Mesenchymal stem cell (in vitro differentiated cells and primary cell): ENCODE results near the gene ATG101.

ENCODE experiments used
- DNase-seq: peaks from one replicate; pipeline ENCODE4 v3.0.0-alpha.2; 2013
- H2AFZ ChIP-seq: one replicate; pipeline ENCODE4 v1.6.1; 2013; ENCODE audit warnings: low read depth, mild to moderate bottlenecking, control low read depth, inconsistent platforms, low read length, moderate library complexity
- H2AK5ac ChIP-seq: 2 replicates; pipeline ENCODE4 v1.6.1; 2013; ENCODE audit warnings: low read length, moderate library complexity, mild to moderate bottlenecking, inconsistent platforms; ENCODE audit not compliant: severe bottlenecking
- H2BK120ac ChIP-seq: one replicate; pipeline ENCODE4 v1.6.1; 2013; ENCODE audit warnings: low read depth, mild to moderate bottlenecking, inconsistent platforms, low read length, moderate library complexity
- H2BK12ac ChIP-seq, 2 experiments: one replicate each; pipeline ENCODE4 v1.6.1; 2013; ENCODE audit warnings: inconsistent platforms in 2 of 2, low read length in 2 of 2, mild to moderate bottlenecking in 2 of 2, moderate library complexity in 2 of 2, control low read depth in 1 of 2
- H2BK15ac ChIP-seq: one replicate; pipeline ENCODE4 v1.6.1; 2013; ENCODE audit warnings: mild to moderate bottlenecking, low read depth, inconsistent platforms; ENCODE audit not compliant: poor library complexity, severe bottlenecking
- H2BK5ac ChIP-seq: 2 replicates; pipeline ENCODE4 v1.6.1; 2013; ENCODE audit warnings: low read depth, mild to moderate bottlenecking, low read length, control low read depth, inconsistent platforms; ENCODE audit not compliant: poor library complexity, severe bottlenecking
- H3K14ac ChIP-seq, 2 experiments: one replicate each; pipeline ENCODE4 v1.6.1; 2013; ENCODE audit warnings: inconsistent platforms in 2 of 2, low read length in 2 of 2, control low read depth in 1 of 2, mild to moderate bottlenecking in 1 of 2, moderate library complexity in 1 of 2
- H3K18ac ChIP-seq, 2 experiments: one replicate each; pipeline ENCODE4 v1.6.1; 2013; ENCODE audit warnings: inconsistent platforms in 2 of 2, low read length in 2 of 2, control low read depth in 1 of 2, low read depth in 1 of 2, mild to moderate bottlenecking in 1 of 2
- H3K23ac ChIP-seq, 2 experiments: one replicate each; pipeline ENCODE4 v1.6.1; 2013; ENCODE audit warnings: inconsistent platforms in 2 of 2, low read length in 2 of 2, mild to moderate bottlenecking in 2 of 2, moderate library complexity in 2 of 2, control low read depth in 1 of 2
- H3K27ac ChIP-seq: 2 replicates; pipeline ENCODE4 v1.5.1; 2013; ENCODE audit warnings: mild to moderate bottlenecking, moderate library complexity, low read length, control low read depth, inconsistent platforms; ENCODE audit not compliant: poor library complexity, severe bottlenecking
- H3K27me3 ChIP-seq, 2 experiments: 2 replicates each; pipeline versions ENCODE4 v1.6.1 to v1.7.0; 2013; ENCODE audit warnings: low read length in 2 of 2, mild to moderate bottlenecking in 2 of 2, moderate library complexity in 2 of 2, control low read depth in 1 of 2, inconsistent platforms in 1 of 2; ENCODE audit not compliant: control insufficient read depth in 1 of 2, insufficient read depth in 1 of 2
- H3K36me3 ChIP-seq, 2 experiments: 2 replicates each; pipeline versions ENCODE4 v1.6.1 to v1.7.0; 2013; ENCODE audit warnings: low read length in 2 of 2, control low read depth in 1 of 2, inconsistent platforms in 1 of 2, low read depth in 1 of 2, mild to moderate bottlenecking in 1 of 2; ENCODE audit not compliant: insufficient read depth in 2 of 2, control insufficient read depth in 1 of 2
- H3K4ac ChIP-seq, 2 experiments: one replicate each; pipeline ENCODE4 v1.6.1; 2013; ENCODE audit warnings: inconsistent platforms in 2 of 2, low read length in 2 of 2, mild to moderate bottlenecking in 2 of 2, moderate library complexity in 2 of 2, control low read depth in 1 of 2, low read depth in 1 of 2
- H3K4me1 ChIP-seq: 2 replicates; pipeline ENCODE4 v1.6.1; 2013; ENCODE audit warnings: low read depth, low read length, control low read depth; ENCODE audit not compliant: control insufficient read depth, insufficient read depth
- H3K4me2 ChIP-seq: 2 replicates; pipeline ENCODE4 v1.6.1; 2013; ENCODE audit warnings: low read length, mild to moderate bottlenecking, inconsistent platforms; ENCODE audit not compliant: poor library complexity, severe bottlenecking
- H3K4me3 ChIP-seq, 2 experiments: 2 replicates each; pipeline versions ENCODE4 v1.5.1 to v1.7.0; 2013; ENCODE audit warnings: low read length in 2 of 2, mild to moderate bottlenecking in 2 of 2, control low read depth in 1 of 2, low read depth in 1 of 2; ENCODE audit not compliant: insufficient read depth in 1 of 2
- H3K79me1 ChIP-seq: replicated peaks from 2 replicates; pipeline ENCODE4 v1.6.1; 2013; ENCODE audit warnings: mild to moderate bottlenecking, control low read depth, low read length, inconsistent platforms; ENCODE audit not compliant: poor library complexity, severe bottlenecking
- H3K9ac ChIP-seq: 2 replicates; pipeline ENCODE4 v1.7.0; 2013; ENCODE audit warnings: mild to moderate bottlenecking, low read length, moderate library complexity
- H3K9me3 ChIP-seq: 2 replicates; pipeline ENCODE4 v1.7.0; 2013; ENCODE audit warnings: mild to moderate bottlenecking, low read length; ENCODE audit not compliant: control insufficient read depth
- H4K8ac ChIP-seq: one replicate; pipeline ENCODE4 v1.6.1; 2013; ENCODE audit warnings: inconsistent platforms, mild to moderate bottlenecking, low read length, moderate library complexity
- H4K91ac ChIP-seq: one replicate; pipeline ENCODE4 v1.6.1; 2013; ENCODE audit warnings: mild to moderate bottlenecking, low read length, inconsistent platforms
- WGBS: methylation state at CpG from one replicate; pipeline ENCODE4 v1.1.7; 2013; ENCODE audit warnings: mixed read lengths; 5-methylcytosine and 5-hydroxymethylcytosine counted together

Gene ATG101

DNA sequence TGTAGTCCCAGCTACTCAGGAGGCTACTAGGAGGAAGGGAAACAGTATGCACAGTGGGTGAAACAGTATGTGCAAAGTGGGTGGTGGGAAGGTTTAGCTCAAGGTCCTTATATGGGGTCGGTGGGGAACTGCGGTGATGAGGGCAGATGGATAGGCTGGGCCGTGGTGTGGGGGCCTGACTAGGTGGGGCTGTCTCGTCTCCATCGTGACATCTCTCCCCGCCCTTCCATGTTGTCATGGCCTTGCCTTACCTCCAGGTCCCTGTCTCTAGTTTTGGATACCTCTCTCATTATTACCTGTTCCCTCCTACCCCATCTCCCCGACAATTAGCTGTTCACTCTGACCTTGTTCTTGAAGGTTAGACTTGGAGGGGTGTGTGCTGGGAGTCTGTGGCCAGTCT, 22.9 kb upstream of the ATG101 start:
- WGBS = 96% methylated on average over 4 of the region's 7 CpGs
- Histone ChIP-seq H3K79me1 (no peaks in the 10 kb centered on the region), H3K4me2 (no peak overlapping the region), H2BK5ac (no peak overlapping the region), H2AK5ac (no peak overlapping the region), H2BK120ac (no peak overlapping the region), H3K36me3 (no peaks in the 10 kb centered on the region), H3K9ac (no peak overlapping the region), H3K27ac (no peak overlapping the region), H3K4me3 (no peak overlapping the region), H4K8ac (no peak overlapping the region), H3K9me3 (no peaks in the 10 kb centered on the region), H3K27me3 (no peaks in the 10 kb centered on the region), H2AFZ (no peak overlapping the region), H3K4ac (no peak overlapping the region), H3K14ac (no peak overlapping the region), H3K23ac (no peak overlapping the region), H2BK12ac (no peak overlapping the region), H3K4me1 (peaks cover 17% of the 10 kb centered on the region), H3K18ac (no peak overlapping the region), H2BK15ac (no peak overlapping the region), H4K91ac (no peak overlapping the region)
- no peak for DNase-seq

DNA sequence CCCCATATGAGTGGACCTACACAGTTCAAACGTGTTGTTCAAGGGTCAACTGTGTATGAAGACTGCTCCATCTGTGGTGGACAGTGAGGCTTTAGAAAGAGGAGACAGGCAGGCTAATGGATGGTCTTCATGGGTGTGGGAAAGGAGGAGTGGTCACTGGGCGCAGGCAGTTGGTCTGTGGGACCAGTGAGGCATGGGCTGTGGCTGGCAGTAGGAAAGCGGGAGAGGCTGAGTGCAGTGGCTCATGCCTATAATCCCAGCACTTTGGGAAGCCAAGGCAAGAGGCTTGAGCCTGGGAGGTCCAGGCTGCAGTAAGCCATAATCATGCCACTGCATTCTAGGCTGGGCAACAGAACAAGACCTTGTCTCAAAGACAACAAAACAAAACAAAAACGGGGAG, 20.5 kb upstream of the ATG101 start:
- Histone ChIP-seq H2AK5ac (no peak overlapping the region), H2BK5ac (no peak overlapping the region), H3K9ac (no peak overlapping the region), H3K4me3 (no peak overlapping the region), H4K8ac (no peak overlapping the region), H3K27ac (no peak overlapping the region), H3K4ac (no peak overlapping the region), H4K91ac (no peak overlapping the region), H2BK15ac (no peak overlapping the region), H3K14ac (no peak overlapping the region), H2AFZ (no peak overlapping the region), H3K18ac (no peak overlapping the region), H3K79me1 (no peaks in the 10 kb centered on the region), H3K36me3 (no peaks in the 10 kb centered on the region), H2BK120ac (no peak overlapping the region), H3K27me3 (no peaks in the 10 kb centered on the region), H2BK12ac (no peak overlapping the region), H3K9me3 (no peaks in the 10 kb centered on the region), H3K4me2 (no peak overlapping the region), H3K4me1 (peaks cover 18% of the 10 kb centered on the region), H3K23ac (no peak overlapping the region)
- 91% methylated on average over 4 of the region's 4 CpGs for WGBS
- no peak for DNase-seq

DNA sequence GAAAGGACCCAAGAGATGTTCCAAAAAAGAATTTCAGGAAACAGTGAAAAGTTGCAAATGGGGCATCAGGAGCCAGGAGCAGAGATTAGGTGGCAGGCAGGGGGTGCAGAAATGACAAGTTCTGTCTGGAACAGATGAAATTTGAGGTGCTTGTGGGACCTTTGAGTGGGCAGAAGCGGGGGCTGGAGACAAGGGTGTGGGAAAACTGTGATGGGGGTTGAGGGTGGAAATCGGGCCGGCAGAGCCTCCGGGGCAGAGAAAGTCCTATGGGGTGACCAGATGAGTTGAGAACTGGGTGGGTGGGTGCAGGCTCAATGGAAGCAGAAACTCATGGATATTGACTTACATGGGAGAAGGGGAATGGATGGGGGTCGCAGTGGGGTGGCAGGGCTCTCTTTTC, 20.1 kb upstream of the ATG101 start:
- H3K27me3 ChIP-seq = no peaks in the 10 kb centered on the region
- H3K79me1 ChIP-seq = no peaks in the 10 kb centered on the region
- H3K14ac ChIP-seq = no peak overlapping the region
- H2BK120ac ChIP-seq = no peak overlapping the region
- H2AK5ac ChIP-seq = no peak overlapping the region
- DNase-seq = no peak
- H3K4me2 ChIP-seq = no peak overlapping the region
- H2AFZ ChIP-seq = no peak overlapping the region
- H3K4ac ChIP-seq = no peak overlapping the region
- no peak overlapping the region for H3K4me3 ChIP-seq
- H3K36me3 ChIP-seq = no peaks in the 10 kb centered on the region
- H3K23ac ChIP-seq = no peak overlapping the region
- H3K9me3 ChIP-seq = no peaks in the 10 kb centered on the region
- no peak overlapping the region for H3K18ac ChIP-seq
- H2BK5ac ChIP-seq = no peak overlapping the region
- no peak overlapping the region for H4K8ac ChIP-seq
- WGBS = 100% methylated on average over 4 of the region's 5 CpGs
- no peak overlapping the region for H3K27ac ChIP-seq
- H3K9ac ChIP-seq = peak overlapping the region; percentile 97
- no peak overlapping the region for H2BK12ac ChIP-seq
- H2BK15ac ChIP-seq = no peak overlapping the region
- no peak overlapping the region for H4K91ac ChIP-seq
- peaks cover 18% of the 10 kb centered on the region for H3K4me1 ChIP-seq

DNA sequence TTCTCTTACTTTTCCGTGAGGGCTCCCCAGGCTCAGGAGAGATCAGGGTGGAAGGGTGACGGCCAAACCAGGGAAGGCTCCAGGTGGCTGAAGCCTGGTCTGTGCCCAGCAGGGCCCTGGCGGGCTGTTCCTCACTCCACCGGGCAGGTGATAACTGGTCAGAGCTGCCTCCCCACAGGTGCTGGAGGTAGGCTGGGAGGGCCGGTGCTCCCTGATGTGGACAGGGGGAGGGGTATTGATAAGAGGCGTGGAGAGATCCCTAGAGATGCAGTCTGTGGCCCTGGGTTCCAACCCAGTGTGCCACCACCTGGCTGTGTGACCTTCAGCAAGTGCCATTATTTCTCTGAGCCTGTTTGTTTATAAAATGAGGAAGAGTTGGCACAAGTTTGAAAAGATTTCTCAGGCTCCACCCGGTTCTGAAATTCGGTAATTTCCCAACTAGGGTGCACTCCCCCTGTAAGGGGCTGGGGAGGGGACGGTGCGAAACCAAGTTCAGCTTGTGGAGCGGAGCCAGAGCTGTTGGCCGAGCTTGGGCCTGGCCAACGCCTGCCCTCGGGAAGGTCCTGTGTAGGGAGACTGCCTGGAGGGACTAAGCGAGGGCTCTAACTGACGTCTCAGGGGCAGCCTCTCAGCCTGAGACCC, 19.5 kb upstream of the ATG101 start:
- H3K4me3 ChIP-seq = peak overlapping the region; percentile 48 to 82
- H3K4me2 ChIP-seq = peak overlapping the region; percentile 76
- H3K9ac ChIP-seq = peak overlapping the region; percentile 97
- H3K4ac ChIP-seq = peak overlapping the region; percentile 19 to 90
- no peaks in the 10 kb centered on the region for H3K9me3 ChIP-seq
- peak overlapping the region; percentile 92 for H4K91ac ChIP-seq
- peak overlapping the region; percentile 76 to 87 for H3K18ac ChIP-seq
- peak overlapping the region; percentile 92 for H4K8ac ChIP-seq
- 27% methylated on average over 16 of the region's 16 CpGs for WGBS
- peak overlapping the region; percentile 54 for H2BK120ac ChIP-seq
- H3K4me1 ChIP-seq = peaks cover 18% of the 10 kb centered on the region
- no peak overlapping the region for H2BK5ac ChIP-seq
- no peak overlapping the region for H3K27ac ChIP-seq
- peak; percentile 73 for DNase-seq
- no peaks in the 10 kb centered on the region for H3K27me3 ChIP-seq
- no peak overlapping the region for H2AK5ac ChIP-seq
- no peak overlapping the region for H2AFZ ChIP-seq
- H3K23ac ChIP-seq = peak overlapping the region; percentile 37 to 97
- peak overlapping the region; percentile 82 for H2BK15ac ChIP-seq
- H3K79me1 ChIP-seq = no peaks in the 10 kb centered on the region
- peak overlapping the region in 1 of 2 experiments; percentile 19 for H2BK12ac ChIP-seq
- H3K36me3 ChIP-seq = no peaks in the 10 kb centered on the region
- peak overlapping the region in 1 of 2 experiments; percentile 50 for H3K14ac ChIP-seq
